ENCODE data around the gene CNIH3.
"Not testable (repeated sequence)": the region's sequence is repeated elsewhere in the genome, so short reads cannot be mapped to it uniquely, and the experiment has no call there.

Gene CNIH3

GRCh38 chr1:224689374-224689773 lies 73.3 kb downstream of the CNIH3 start:
- no peak for DNase-seq (ENCODE audit: low spot score)

GRCh38 chr1:224690576-224690975 lies 74.5 kb downstream of the CNIH3 start:
- DNase-seq (ENCODE audit: low spot score) = no peak

GRCh38 chr1:224691148-224691925 lies 75.2 kb downstream of the CNIH3 start:
- no peak for DNase-seq (ENCODE audit: low spot score)

GRCh38 chr1:224694969-224695368 lies 78.9 kb downstream of the CNIH3 start:
- no peak for DNase-seq (ENCODE audit: low spot score)

GRCh38 chr1:224696021-224696420 lies 79.9 kb downstream of the CNIH3 start:
- no peak for DNase-seq (ENCODE audit: low spot score)

- DNase-seq (ENCODE audit: low spot score) = no peak
Observed at GRCh38 chr1:224696891-224697765, 81.0 kb downstream of the CNIH3 start.

GRCh38 chr1:224698015-224698451 lies 81.9 kb downstream of the CNIH3 start:
- DNase-seq (ENCODE audit: low spot score) = no peak

- peak; percentile 78 for DNase-seq (ENCODE audit: low spot score)
Observed at GRCh38 chr1:224700918-224701531, 84.9 kb downstream of the CNIH3 start.

GRCh38 chr1:224703702-224704101 lies 87.6 kb downstream of the CNIH3 start:
- no peak for DNase-seq (ENCODE audit: low spot score)

- DNase-seq (ENCODE audit: low spot score) = no peak
Observed at GRCh38 chr1:224704107-224704735, 88.1 kb downstream of the CNIH3 start.

- DNase-seq (ENCODE audit: low spot score) = no peak
Observed at GRCh38 chr1:224705578-224705977, 89.5 kb downstream of the CNIH3 start.

- no peak for DNase-seq (ENCODE audit: low spot score)
Observed at GRCh38 chr1:224707843-224708725, 92.0 kb downstream of the CNIH3 start.

GRCh38 chr1:224710196-224710595 lies 94.1 kb downstream of the CNIH3 start:
- DNase-seq (ENCODE audit: low spot score) = no peak

GRCh38 chr1:224711231-224711756 lies 95.2 kb downstream of the CNIH3 start:
- DNase-seq (ENCODE audit: low spot score) = not testable (repeated sequence)

GRCh38 chr1:224711876-224712275 lies 95.8 kb downstream of the CNIH3 start:
- no peak for DNase-seq (ENCODE audit: low spot score)

GRCh38 chr1:224713228-224713627 lies 97.1 kb downstream of the CNIH3 start:
- no peak for DNase-seq (ENCODE audit: low spot score)

GRCh38 chr1:224714553-224714952 lies 98.4 kb downstream of the CNIH3 start:
- no peak for DNase-seq (ENCODE audit: low spot score)

GRCh38 chr1:224718470-224719053 lies 102.4 kb downstream of the CNIH3 start:
- DNase-seq (ENCODE audit: low spot score) = no peak

- no peak for DNase-seq (ENCODE audit: low spot score)
Observed at GRCh38 chr1:224719716-224720115, 103.6 kb downstream of the CNIH3 start.

GRCh38 chr1:224720216-224720615 lies 104.1 kb downstream of the CNIH3 start:
- no peak for DNase-seq (ENCODE audit: low spot score)

Measured in iPS-NIHi11 (cell line).